Karpas-422 (cell line): ENCODE measurements around the gene SYNGAP1. TPM values are rescaled to one million over a fixed set of nuclear protein-coding genes. Genes with fewer than 3 reads are reported as not detected.

Experiments
- DNase-seq: peaks from one replicate; pipeline ENCODE4 v3.0.0-alpha.2; 2015
- H2AFZ ChIP-seq: fragments of 200-600 bp; sonication (generic); 2 replicates; pipeline ENCODE4 v1.6.1; 2014; ENCODE audit warnings: antibody characterized with exemption, low read length, mixed read lengths
- H3K27ac ChIP-seq: fragments of 200-600 bp; sonication (generic); 2 replicates; pipeline ENCODE4 v1.5.1; 2014; ENCODE audit warnings: mild to moderate bottlenecking, low read length, moderate library complexity
- H3K27me3 ChIP-seq: fragments of 200-600 bp; sonication (generic); 2 replicates; pipeline ENCODE4 v1.6.1; 2014; ENCODE audit warnings: low read length, mixed read lengths
- H3K36me3 ChIP-seq: fragments of 200-600 bp; sonication (generic); 2 replicates; pipeline ENCODE4 v1.6.1; 2014; ENCODE audit warnings: low read length, mixed read lengths; ENCODE audit not compliant: insufficient read depth
- H3K4me1 ChIP-seq: fragments of 200-600 bp; sonication (generic); 2 replicates; pipeline ENCODE4 v1.6.1; 2014; ENCODE audit warnings: mild to moderate bottlenecking, low read length, mixed read lengths
- H3K4me2 ChIP-seq: fragments of 200-600 bp; sonication (generic); 2 replicates; pipeline ENCODE4 v1.6.1; 2014; ENCODE audit warnings: low read length, low read depth, mild to moderate bottlenecking; ENCODE audit not compliant: poor library complexity, severe bottlenecking
- H3K4me3 ChIP-seq: fragments of 200-600 bp; sonication (generic); 2 replicates; pipeline ENCODE4 v1.5.1; 2014; ENCODE audit warnings: mild to moderate bottlenecking, antibody characterized with exemption, low read length, mixed read lengths
- H3K79me2 ChIP-seq: fragments of 200-600 bp; sonication (generic); 2 replicates; pipeline ENCODE4 v1.6.1; 2014; ENCODE audit warnings: mild to moderate bottlenecking, low read length, mixed read lengths
- H3K9ac ChIP-seq: fragments of 200-600 bp; sonication (generic); 2 replicates; pipeline ENCODE4 v1.6.0; 2014; ENCODE audit warnings: low read length
- H3K9me2 ChIP-seq: fragments of 200-600 bp; sonication (generic), shearing (Covaris generic); replicated peaks from 2 replicates; pipeline ENCODE4 v1.6.0; 2014; ENCODE audit warnings: mild to moderate bottlenecking, low read length, moderate library complexity; ENCODE audit not compliant: insufficient read depth
- H3K9me3 ChIP-seq: fragments of 300-700, 200-600 bp; sonication (generic); 2 replicates; pipeline ENCODE4 v1.6.1; 2014; ENCODE audit warnings: low read length, mixed read lengths
- H4K20me1 ChIP-seq: fragments of 200-600 bp; sonication (generic); 2 replicates; pipeline ENCODE4 v1.6.1; 2014; ENCODE audit warnings: mild to moderate bottlenecking, antibody characterized with exemption, low read length, low read depth; ENCODE audit not compliant: insufficient read depth
- total RNA-seq: library from RNA; depleted of rRNA; stranded (reverse); fragments of >200 nt; shearing (Covaris generic); gene quantifications from 2 replicates; pipeline ENCODE4 v1.2.3, GENCODE V29; 2014; ENCODE audit warnings: low replicate concordance

Gene SYNGAP1
- total RNA-seq, 1 experiment from 2014 or later: 16.7 TPM

DNA sequence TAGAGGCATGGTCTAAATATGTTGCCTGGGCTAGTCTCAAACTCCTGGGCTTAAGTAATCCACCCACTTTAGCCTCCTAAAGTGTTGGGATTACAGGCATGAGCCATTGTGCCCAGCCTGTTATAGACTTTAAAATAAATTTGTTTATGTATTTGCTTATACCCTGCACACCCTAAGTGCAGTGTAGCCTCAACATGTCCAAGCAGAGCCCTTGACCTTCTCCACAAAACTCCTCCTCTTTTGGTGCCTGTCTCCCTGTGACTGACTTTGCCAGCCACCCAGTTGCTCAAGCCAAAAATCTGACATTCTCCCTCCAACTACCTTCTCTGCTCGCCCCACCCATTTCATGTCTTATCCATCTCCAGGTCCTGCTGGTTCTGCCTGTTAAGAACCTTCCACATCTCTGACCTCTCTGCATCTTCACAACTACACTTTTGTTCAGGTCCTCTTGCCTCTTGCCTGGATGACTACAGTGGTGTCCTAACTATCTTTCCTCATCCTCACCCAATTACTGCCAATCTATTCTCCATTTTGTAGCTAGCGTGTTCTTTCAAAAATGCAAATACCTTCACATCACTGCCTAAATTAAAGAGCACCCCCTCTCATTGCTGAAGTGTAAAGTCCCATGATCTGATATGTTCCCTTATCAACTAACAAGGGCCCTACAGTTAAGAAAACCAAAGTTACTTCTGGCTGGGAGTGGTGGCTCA, 39.4 kb upstream of the SYNGAP1 start:
- no peaks in the 10 kb centered on the region for H3K36me3 ChIP-seq
- H2AFZ ChIP-seq: no peak overlapping the region
- no peak overlapping the region for H3K9ac ChIP-seq
- no peaks in the 10 kb centered on the region for H3K79me2 ChIP-seq
- H3K4me1 ChIP-seq: peaks cover 4% of the 10 kb centered on the region; the same call in 1 of the 2 replicates
- no peaks in the 10 kb centered on the region for H3K9me2 ChIP-seq
- no peak overlapping the region for H3K4me3 ChIP-seq
- no peaks in the 10 kb centered on the region for H3K27me3 ChIP-seq
- DNase-seq: peak; percentile 41
- no peak overlapping the region for H3K4me2 ChIP-seq
- no peaks in the 10 kb centered on the region for H4K20me1 ChIP-seq
- no peaks in the 10 kb centered on the region for H3K9me3 ChIP-seq
- no peak overlapping the region for H3K27ac ChIP-seq

- H3K4me3 ChIP-seq: no peak overlapping the region
- no peak overlapping the region for H3K4me2 ChIP-seq
- no peak overlapping the region for H3K9ac ChIP-seq
- no peaks in the 10 kb centered on the region for H3K27me3 ChIP-seq
- H3K4me1 ChIP-seq: peaks cover 4% of the 10 kb centered on the region; the same call in 1 of the 2 replicates
- peak; percentile 25 for DNase-seq
- H3K9me2 ChIP-seq: no peaks in the 10 kb centered on the region
- H4K20me1 ChIP-seq: no peaks in the 10 kb centered on the region
- no peak overlapping the region for H3K27ac ChIP-seq
- H3K36me3 ChIP-seq: no peaks in the 10 kb centered on the region
- H3K9me3 ChIP-seq: no peaks in the 10 kb centered on the region
- H3K79me2 ChIP-seq: no peaks in the 10 kb centered on the region
- no peak overlapping the region for H2AFZ ChIP-seq
Observed at GRCh38 chr6:33383427-33384185, 36.3 kb upstream of the SYNGAP1 start.

DNA sequence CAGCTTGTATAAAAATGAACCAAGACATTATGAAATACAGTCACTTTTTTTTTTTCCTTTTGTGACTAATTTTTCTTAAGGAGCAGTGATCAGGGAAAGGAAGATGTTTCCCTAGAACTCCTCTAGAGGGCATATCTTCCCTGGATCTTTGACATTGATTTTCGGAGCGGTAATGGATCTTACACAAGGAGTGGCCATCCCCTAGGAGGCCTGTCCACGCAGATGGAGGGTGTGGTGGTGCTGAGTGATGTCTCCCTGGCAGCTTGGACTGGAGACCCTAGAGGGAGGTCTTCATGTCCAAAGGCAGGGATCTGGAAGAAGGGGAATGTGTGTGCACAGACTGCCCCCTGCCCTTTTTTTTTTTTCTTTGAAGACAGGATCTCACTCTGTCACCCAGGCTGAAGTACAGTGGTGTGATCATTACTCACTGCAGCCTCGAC, 35.3 kb upstream of the SYNGAP1 start:
- Histone ChIP-seq H3K4me1 (peaks cover 4% of the 10 kb centered on the region; the same call in 1 of the 2 replicates), H4K20me1 (no peaks in the 10 kb centered on the region), H3K9ac (no peak overlapping the region), H3K4me2 (no peak overlapping the region), H3K36me3 (no peaks in the 10 kb centered on the region), H3K9me3 (no peaks in the 10 kb centered on the region), H3K9me2 (no peaks in the 10 kb centered on the region), H3K4me3 (no peak overlapping the region), H3K79me2 (no peaks in the 10 kb centered on the region), H3K27ac (no peak overlapping the region), H2AFZ (no peak overlapping the region), H3K27me3 (no peaks in the 10 kb centered on the region)
- peak; percentile 37 for DNase-seq

DNA sequence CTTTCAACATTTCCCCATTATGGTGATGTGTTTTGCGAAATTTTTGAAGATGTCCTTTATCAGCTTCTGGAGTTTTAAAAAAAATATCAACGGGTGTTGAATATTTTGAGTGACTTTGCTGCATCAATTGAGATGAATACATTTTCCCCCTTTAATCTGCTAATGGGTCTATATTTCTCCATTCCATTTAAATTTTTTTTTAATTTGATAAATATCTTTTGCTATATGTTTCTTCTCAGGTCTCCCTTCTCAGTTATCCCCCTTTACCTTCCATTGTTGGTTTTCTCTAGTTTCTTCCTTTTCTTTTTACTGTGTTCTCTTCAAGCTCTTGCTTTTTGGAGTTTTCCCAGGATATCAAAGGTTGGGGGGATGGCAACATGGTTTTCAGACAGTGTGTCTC, 29.7 kb upstream of the SYNGAP1 start:
- no peaks in the 10 kb centered on the region for H4K20me1 ChIP-seq
- peaks cover 34% of the 10 kb centered on the region for H3K4me1 ChIP-seq
- H3K9me2 ChIP-seq: no peaks in the 10 kb centered on the region
- no peaks in the 10 kb centered on the region for H3K27me3 ChIP-seq
- DNase-seq: peak; percentile 15
- H3K27ac ChIP-seq: no peak overlapping the region
- no peak overlapping the region for H2AFZ ChIP-seq
- H3K4me3 ChIP-seq: no peak overlapping the region
- H3K9ac ChIP-seq: no peak overlapping the region
- peaks cover 5% of the 10 kb centered on the region; the same call in 1 of the 2 replicates for H3K36me3 ChIP-seq
- H3K79me2 ChIP-seq: peaks cover 35% of the 10 kb centered on the region
- H3K9me3 ChIP-seq: no peaks in the 10 kb centered on the region
- no peak overlapping the region for H3K4me2 ChIP-seq

GRCh38 chr6:33390767-33391277, 29.0 kb upstream of the SYNGAP1 start:
- peaks cover 41% of the 10 kb centered on the region for H3K79me2 ChIP-seq
- 0 out of 2 replicates have a peak overlapping the region, but pooled peaks have one; percentile 15 for H3K27ac ChIP-seq
- H3K4me2 ChIP-seq: peak overlapping the region; percentile 56
- peak overlapping the region; percentile 22; the same call in 1 of the 2 replicates for H3K4me3 ChIP-seq
- peaks cover 11% of the 10 kb centered on the region; the same call in 1 of the 2 replicates for H3K36me3 ChIP-seq
- no peak for DNase-seq
- H3K9ac ChIP-seq: peak overlapping the region; percentile 54
- H4K20me1 ChIP-seq: no peaks in the 10 kb centered on the region
- H2AFZ ChIP-seq: peak overlapping the region; percentile 46
- no peaks in the 10 kb centered on the region for H3K27me3 ChIP-seq
- peaks cover 39% of the 10 kb centered on the region for H3K4me1 ChIP-seq
- H3K9me3 ChIP-seq: no peaks in the 10 kb centered on the region
- no peaks in the 10 kb centered on the region for H3K9me2 ChIP-seq

DNA sequence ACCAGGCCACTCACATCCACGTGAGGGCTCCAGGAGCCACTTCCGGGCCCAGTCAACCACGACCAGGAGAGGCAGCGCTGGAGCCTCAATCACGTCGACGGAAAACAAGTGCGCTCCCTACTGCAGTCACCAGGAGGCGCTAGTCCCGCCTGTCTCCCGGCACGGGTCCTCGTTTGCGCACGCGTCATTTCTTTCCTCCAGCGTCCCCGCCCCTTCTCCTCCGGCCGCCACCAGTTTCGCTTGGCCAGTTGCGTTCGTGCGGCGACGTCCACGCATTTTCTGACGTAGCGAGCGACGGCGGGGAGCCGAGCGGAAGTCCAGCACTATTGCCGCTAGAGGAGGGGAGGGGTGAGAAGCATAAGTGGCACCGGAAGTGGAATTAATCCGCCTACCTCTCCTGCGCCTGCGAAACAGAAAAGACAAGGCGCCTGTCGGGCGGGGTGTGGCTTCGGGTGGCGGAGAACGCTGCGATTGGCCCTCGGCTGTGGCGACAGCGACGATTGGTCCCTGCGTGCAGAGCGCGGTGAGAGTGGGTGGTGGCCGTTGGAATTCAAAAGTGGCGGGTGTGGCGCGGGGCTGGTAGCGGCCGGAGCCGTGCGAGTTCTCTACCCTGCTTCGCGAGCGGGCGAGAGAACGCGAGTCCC, 28.5 kb upstream of the SYNGAP1 start, which contains the start of gene KIFC1:
KIFC1 (plus strand) TSS at position 546 of the 644 bp plus-strand sequence. CDS start 163 bp downstream, outside the sequence.
- peak; percentile 100 for DNase-seq
- Histone ChIP-seq H3K36me3 (peaks cover 12% of the 10 kb centered on the region; the same call in 1 of the 2 replicates), H3K9me2 (no peaks in the 10 kb centered on the region), H3K79me2 (peaks cover 47% of the 10 kb centered on the region), H4K20me1 (no peaks in the 10 kb centered on the region), H2AFZ (peak within 1 kb of the TSS; percentile 46), H3K27ac (peak within 1 kb of the TSS; percentile 79), H3K27me3 (no peaks in the 10 kb centered on the region), H3K4me3 (peak within 1 kb of the TSS; percentile 84), H3K4me2 (peak within 1 kb of the TSS; percentile 80), H3K4me1 (peaks cover 39% of the 10 kb centered on the region), H3K9me3 (no peaks in the 10 kb centered on the region), H3K9ac (peak within 1 kb of the TSS; percentile 89)

GRCh38 chr6:33391922-33392594, 27.8 kb upstream of the SYNGAP1 start:
- Histone ChIP-seq H2AFZ (no peak overlapping the region), H3K4me3 (peak overlapping the region; percentile 84), H3K9me3 (no peaks in the 10 kb centered on the region), H3K79me2 (peaks cover 52% of the 10 kb centered on the region), H4K20me1 (no peaks in the 10 kb centered on the region), H3K27me3 (no peaks in the 10 kb centered on the region), H3K4me2 (peak overlapping the region; percentile 80), H3K4me1 (peaks cover 39% of the 10 kb centered on the region), H3K9ac (peak overlapping the region; percentile 89), H3K27ac (peak overlapping the region; percentile 79), H3K9me2 (no peaks in the 10 kb centered on the region), H3K36me3 (peaks cover 12% of the 10 kb centered on the region; the same call in 1 of the 2 replicates)
- DNase-seq: peak; percentile 69
